Natural killer cell (primary cell): Measurements from ENCODE around the gene SLC4A4. TPM values are rescaled to one million over a fixed set of nuclear protein-coding genes. Genes with fewer than 3 reads are reported as not detected.

Source experiments
- ATAC-seq, 3 donors: fragments of 150-1000 bp in 2 of 3; fragments of 200-7000 bp in 1 of 3; cut with Tn5 transposase; 1 replicate in 1 of 3; 2 replicates in 2 of 3; pipeline ENCODE4 v1.10.0; 2021; ENCODE audit warnings: mild to moderate bottlenecking in 2 of 3, moderate library complexity in 2 of 3
- DNase-seq, 2 donors: peaks; one replicate each; pipeline versions ENCODE4 v3.0.0 to v3.0.0-alpha.2; 2013 to 2021; ENCODE audit warnings: mixed read lengths in 1 of 2
- H3K27ac ChIP-seq: one replicate; pipeline ENCODE4 v1.5.1; 2013; ENCODE audit warnings: mild to moderate bottlenecking, low read length
- H3K27me3 ChIP-seq: one replicate; pipeline ENCODE4 v1.6.1; 2013; ENCODE audit warnings: low read length; ENCODE audit not compliant: control insufficient read depth, insufficient read depth
- H3K36me3 ChIP-seq: one replicate; pipeline ENCODE4 v1.6.1; 2013; ENCODE audit warnings: low read length; ENCODE audit not compliant: control insufficient read depth, insufficient read depth
- H3K4me1 ChIP-seq: one replicate; pipeline ENCODE4 v1.6.1; 2013; ENCODE audit warnings: low read length; ENCODE audit not compliant: control insufficient read depth, insufficient read depth
- H3K4me3 ChIP-seq: one replicate; pipeline ENCODE4 v1.5.1; 2013; ENCODE audit warnings: low read length
- H3K9me3 ChIP-seq: one replicate; pipeline ENCODE4 v1.6.1; 2013; ENCODE audit warnings: low read length; ENCODE audit not compliant: control insufficient read depth, insufficient read depth
- H3K27ac Mint-ChIP-seq, 2 donors: one replicate each; pipeline ENCODE4 v1.8.0; 2022; ENCODE audit warnings: mild to moderate bottlenecking in 2 of 2, mixed read lengths in 2 of 2, moderate library complexity in 1 of 2
- H3K27me3 Mint-ChIP-seq, 2 donors: one replicate each; pipeline ENCODE4 v1.8.0; 2022; ENCODE audit warnings: low read depth in 2 of 2, mixed read lengths in 2 of 2
- H3K36me3 Mint-ChIP-seq: one replicate; pipeline ENCODE4 v1.8.0; 2022; ENCODE audit warnings: mixed read lengths
- H3K4me1 Mint-ChIP-seq, 2 donors: one replicate each; pipeline ENCODE4 v1.8.0; 2022; ENCODE audit warnings: mixed read lengths in 2 of 2
- H3K4me3 Mint-ChIP-seq: one replicate; pipeline ENCODE4 v1.8.0; 2022; ENCODE audit warnings: mild to moderate bottlenecking, moderate library complexity, mixed read lengths
- H3K9me3 Mint-ChIP-seq, 2 donors: one replicate each; pipeline ENCODE4 v1.8.0; 2022; ENCODE audit warnings: mixed read lengths in 2 of 2
- CTCF ChIP-seq: fragments of 200-600 bp; IDR thresholded peaks from one replicate; pipeline ENCODE4 v1.8.0; 2022; ENCODE audit warnings: antibody characterized with exemption
- WGBS: methylation state at CpG from one replicate; pipeline ENCODE4 v1.1.7; 2013; ENCODE audit warnings: missing lambda C conversion rate; ENCODE audit not compliant: insufficient coverage; 5-methylcytosine and 5-hydroxymethylcytosine counted together
- intact Hi-C: fragments of 100-400 bp; cut with micrococcal nuclease; formaldehyde crosslinking; loops from one replicate; pipeline ENCODE4 v1.14.2; 2022
- total RNA-seq, 4 donors: library from RNA; stranded (reverse); fragments of 120-200 nt in 1 of 4; gene quantifications; one replicate each; pipeline versions ENCODE4 v1.2.3 to v1.2.4, GENCODE V29; 2013 to 2022

SLC4A4 gene
- total RNA-seq, 3 donors from 2014 or later (not counting 1 experiment from before 2014, with no cell fraction given), result 17.9 to 20.4 (median 19.1) TPM

GRCh38 chr4:71469541-71469940 is 130.7 kb downstream of the SLC4A4 start:
- DNase-seq (no peak), ATAC-seq (no peak)
- Mint-ChIP-seq H3K9me3 (no peaks in the 10 kb centered on the region), H3K36me3 (peaks cover 7% of the 10 kb centered on the region), H3K27me3 (no peaks in the 10 kb centered on the region), H3K4me3 (no peak overlapping the region), H3K4me1 (no peaks in the 10 kb centered on the region), H3K27ac (no peak overlapping the region)
- intact Hi-C loops, result no loop called here
- Histone ChIP-seq H3K4me1 (no peaks in the 10 kb centered on the region), H3K27ac (no peak overlapping the region), H3K27me3 (no peaks in the 10 kb centered on the region), H3K36me3 (peaks cover 8% of the 10 kb centered on the region), H3K4me3 (no peak overlapping the region), H3K9me3 (no peaks in the 10 kb centered on the region)
- no peak for TF ChIP-seq CTCF

GRCh38 chr4:71470524-71470923 is 131.7 kb downstream of the SLC4A4 start:
- H3K27me3 ChIP-seq, result no peaks in the 10 kb centered on the region
- intact Hi-C loops, result no loop called here
- H3K4me1 ChIP-seq, result no peaks in the 10 kb centered on the region
- peaks cover 7% of the 10 kb centered on the region for H3K36me3 Mint-ChIP-seq
- no peak overlapping the region for H3K4me3 ChIP-seq
- no peaks in the 10 kb centered on the region for H3K27me3 Mint-ChIP-seq
- H3K9me3 Mint-ChIP-seq, result no peaks in the 10 kb centered on the region
- H3K4me1 Mint-ChIP-seq, result no peaks in the 10 kb centered on the region
- H3K9me3 ChIP-seq, result no peaks in the 10 kb centered on the region
- H3K27ac ChIP-seq, result no peak overlapping the region
- peaks cover 8% of the 10 kb centered on the region for H3K36me3 ChIP-seq
- no peak overlapping the region for H3K4me3 Mint-ChIP-seq
- ATAC-seq, result no peak
- H3K27ac Mint-ChIP-seq, result no peak overlapping the region
- TF ChIP-seq CTCF, result no peak
- DNase-seq, result no peak

GRCh38 chr4:71472946-71473345 is 134.1 kb downstream of the SLC4A4 start:
- H3K27me3 Mint-ChIP-seq, result no peaks in the 10 kb centered on the region
- intact Hi-C loops, result no loop called here
- no peak for ATAC-seq
- peaks cover 0 to 2% of the 10 kb centered on the region in 2 donors for H3K9me3 Mint-ChIP-seq
- Histone ChIP-seq H3K36me3 (peaks cover 8% of the 10 kb centered on the region), H3K4me3 (no peak overlapping the region), H3K27ac (no peak overlapping the region), H3K9me3 (no peaks in the 10 kb centered on the region), H3K27me3 (no peaks in the 10 kb centered on the region), H3K4me1 (no peaks in the 10 kb centered on the region)
- DNase-seq, result no peak
- peaks cover 7% of the 10 kb centered on the region for H3K36me3 Mint-ChIP-seq
- TF ChIP-seq CTCF, result no peak
- no peaks in the 10 kb centered on the region for H3K4me1 Mint-ChIP-seq
- H3K4me3 Mint-ChIP-seq, result no peak overlapping the region
- WGBS, result 100% methylated on average over 2 of the region's 2 CpGs
- no peak overlapping the region for H3K27ac Mint-ChIP-seq

- DNase-seq (no peak), ATAC-seq (no peak)
- Histone ChIP-seq H3K36me3 (peaks cover 8% of the 10 kb centered on the region), H3K27ac (no peak overlapping the region), H3K4me3 (no peak overlapping the region), H3K27me3 (no peaks in the 10 kb centered on the region), H3K9me3 (no peaks in the 10 kb centered on the region), H3K4me1 (no peaks in the 10 kb centered on the region)
- 93% methylated on average over 4 of the region's 4 CpGs for WGBS
- Mint-ChIP-seq H3K27ac (no peak overlapping the region), H3K4me1 (no peaks in the 10 kb centered on the region), H3K9me3 (peaks cover 0 to 3% of the 10 kb centered on the region in 2 donors), H3K36me3 (peaks cover 7% of the 10 kb centered on the region), H3K27me3 (no peaks in the 10 kb centered on the region), H3K4me3 (no peak overlapping the region)
- intact Hi-C loops, result no loop called here
- TF ChIP-seq CTCF, result no peak
These were observed 134.9 kb downstream of the SLC4A4 start for GRCh38 chr4:71473541-71474240.
